Epithelial cell of proximal tubule (primary cell): ENCODE results near the gene WDR64. TPM values are rescaled to one million over a fixed set of nuclear protein-coding genes. Genes with fewer than 3 reads are reported as not detected.
"Not testable (repeated sequence)": the region's sequence is repeated elsewhere in the genome, so short reads cannot be mapped to it uniquely, and the experiment has no call there.

Experiments
- DNase-seq: peaks from one replicate; pipeline ENCODE4 v3.0.0-alpha.2; 2011; ENCODE audit warnings: low read depth
- H3K4me3 ChIP-seq: 2 replicates; pipeline ENCODE4 v1.5.1; 2011; ENCODE audit warnings: low read depth, mild to moderate bottlenecking, low read length
- CTCF ChIP-seq: conservative IDR thresholded peaks from 2 replicates; pipeline ENCODE4 v1.5.1; 2012; ENCODE audit warnings: low read depth, mild to moderate bottlenecking, low read length
- total RNA-seq: library from RNA; depleted of rRNA; stranded (reverse); fragments of >200 nt; gene quantifications from 2 replicates; pipeline ENCODE4 v1.2.3, GENCODE V29; 2015

The WDR64 gene
- total RNA-seq, 1 donor from 2014 or later: not detected

- no peak for DNase-seq
- no peak overlapping the region for H3K4me3 ChIP-seq
These were observed 22.8 kb downstream of the WDR64 start for GRCh38 chr1:241674805-241675384.

GRCh38 chr1:241675983-241676382, 23.9 kb downstream of the WDR64 start:
- no peak for TF ChIP-seq CTCF
- no peak overlapping the region for H3K4me3 ChIP-seq
- DNase-seq: no peak

More at GRCh38 chr1:241674805-241675384, 22.8 kb downstream of the WDR64 start:
- TF ChIP-seq CTCF: no peak

- H3K4me3 ChIP-seq: no peak overlapping the region
- no peak for TF ChIP-seq CTCF
- DNase-seq: no peak
These were observed 25.1 kb downstream of the WDR64 start for GRCh38 chr1:241677201-241677600.

GRCh38 chr1:241678536-241678935, 26.5 kb downstream of the WDR64 start:
- H3K4me3 ChIP-seq: no peak overlapping the region
- no peak for TF ChIP-seq CTCF
- DNase-seq: no peak

GRCh38 chr1:241679404-241679803, 27.3 kb downstream of the WDR64 start:
- no peak overlapping the region for H3K4me3 ChIP-seq
- no peak for TF ChIP-seq CTCF
- no peak for DNase-seq

- no peak for DNase-seq
- TF ChIP-seq CTCF: no peak
- H3K4me3 ChIP-seq: no peak overlapping the region
These were observed 27.9 kb downstream of the WDR64 start for GRCh38 chr1:241679961-241680360.

- not testable (repeated sequence) for H3K4me3 ChIP-seq, DNase-seq
These were observed 29.9 kb downstream of the WDR64 start for GRCh38 chr1:241681861-241682448.
